Eye (tissue), 1 donor: ENCODE measurements around the gene NTRK2.
"Not testable (repeated sequence)": the region's sequence is repeated elsewhere in the genome, so short reads cannot be mapped to it uniquely, and the experiment has no call there.

Experiments used
- DNase-seq: peaks from one replicate; pipeline ENCODE4 v3.0.0-alpha.2; 2015

NTRK2 gene

GRCh38 chr9:85040821-85041465 lies 371.4 kb downstream of the NTRK2 start:
- no peak for DNase-seq

DNA sequence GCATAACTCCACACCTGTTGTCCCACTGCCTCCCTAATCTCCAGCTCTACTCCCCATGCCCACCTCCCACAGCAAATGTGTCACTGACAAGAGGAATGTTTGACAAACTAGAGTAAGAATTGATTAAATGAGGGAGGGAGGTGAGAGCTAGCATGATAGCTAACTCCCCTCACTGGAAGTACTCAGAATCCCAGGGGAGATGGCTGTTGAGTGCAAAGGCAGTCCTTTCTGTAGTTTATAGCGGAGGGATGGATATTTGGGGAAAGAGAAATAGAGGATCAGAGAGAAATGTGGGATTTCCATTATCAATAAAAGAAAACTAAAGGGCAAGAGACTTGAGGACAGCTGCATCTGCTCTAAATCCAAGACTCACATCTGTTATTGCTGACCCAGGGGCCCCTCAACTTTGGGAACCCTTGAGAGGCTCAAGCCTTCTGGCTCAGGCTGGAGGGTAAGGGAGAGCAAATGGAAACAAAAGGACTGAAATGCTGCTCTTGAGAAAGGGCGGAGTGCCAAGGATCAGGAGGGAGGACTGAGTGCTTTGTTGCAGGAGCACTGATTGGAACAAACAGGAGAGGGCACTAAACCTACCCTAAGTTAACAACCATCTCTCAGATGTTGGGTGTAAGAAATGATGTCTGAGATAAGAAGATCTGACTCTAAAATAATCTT lies 372.1 kb downstream of the NTRK2 start:
- DNase-seq: no peak

DNA sequence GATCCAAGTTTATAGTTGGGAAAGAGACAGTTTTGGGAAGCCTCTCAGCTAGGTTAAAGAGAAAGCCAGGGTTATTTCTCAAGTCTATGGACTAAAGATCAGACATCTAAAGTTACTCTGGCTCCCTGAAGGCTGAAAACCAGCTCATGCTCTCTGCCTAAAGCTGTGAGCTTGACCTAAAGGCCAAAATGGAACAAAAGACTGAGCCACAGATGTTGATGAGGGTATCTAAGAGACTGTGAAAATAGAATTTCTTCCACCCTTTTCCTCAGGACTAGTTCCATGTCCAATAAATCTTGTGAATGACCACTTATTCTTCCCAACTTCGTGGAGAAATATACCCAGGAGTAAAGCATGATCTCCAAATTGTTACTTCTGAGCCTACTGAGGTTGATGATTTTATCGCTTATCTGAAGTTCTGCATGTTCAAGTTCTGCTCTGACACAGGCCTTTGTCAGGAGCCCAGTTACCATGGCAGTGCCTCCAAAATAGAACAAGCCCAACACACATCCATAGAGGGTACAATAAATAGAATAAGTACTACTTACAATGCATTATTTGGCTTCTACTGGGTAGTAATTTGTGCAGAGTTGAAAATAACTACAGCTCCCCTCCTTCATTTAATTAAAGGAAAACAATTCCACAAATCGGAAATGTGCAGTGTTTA lies 373.6 kb downstream of the NTRK2 start:
- no peak for DNase-seq

DNA sequence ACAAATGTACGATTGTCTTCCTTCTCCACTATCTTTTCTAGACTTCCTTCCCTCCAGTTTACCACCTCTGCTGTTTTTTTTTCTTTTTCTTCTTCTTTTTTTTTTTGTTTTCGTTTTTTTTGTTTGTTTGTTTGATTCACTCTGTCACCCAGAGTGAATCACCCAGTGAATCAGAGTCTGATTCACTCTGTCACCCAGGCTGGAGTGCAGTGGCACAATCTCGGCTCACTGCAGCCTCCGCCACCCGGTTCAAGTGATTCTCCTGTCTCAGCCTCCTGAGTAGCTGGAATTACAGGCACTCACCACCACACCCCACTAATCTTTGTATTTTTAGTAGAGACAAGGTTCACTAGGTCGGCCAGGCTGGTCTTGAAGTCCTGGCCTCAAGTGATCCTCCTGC lies 375.7 kb downstream of the NTRK2 start:
- no peak for DNase-seq

DNA sequence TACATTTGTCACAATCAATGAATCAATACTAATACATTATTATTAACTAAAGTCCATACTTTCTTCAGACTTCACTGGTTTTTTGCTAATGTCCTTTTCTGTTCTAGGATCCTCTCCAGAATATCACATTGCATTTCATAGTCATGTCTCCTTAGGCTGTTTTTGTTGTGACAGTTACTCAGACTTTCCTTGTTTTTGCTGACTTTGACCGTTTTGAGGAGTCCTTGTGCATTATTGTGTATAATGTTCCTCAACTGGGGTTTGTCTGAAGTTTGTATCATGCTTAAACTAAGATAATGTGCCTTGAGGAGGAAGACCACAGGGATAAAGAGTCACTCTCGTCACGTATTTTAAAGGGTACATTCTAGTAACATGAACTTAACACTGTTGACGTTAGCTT lies 376.9 kb downstream of the NTRK2 start:
- DNase-seq: no peak

DNA sequence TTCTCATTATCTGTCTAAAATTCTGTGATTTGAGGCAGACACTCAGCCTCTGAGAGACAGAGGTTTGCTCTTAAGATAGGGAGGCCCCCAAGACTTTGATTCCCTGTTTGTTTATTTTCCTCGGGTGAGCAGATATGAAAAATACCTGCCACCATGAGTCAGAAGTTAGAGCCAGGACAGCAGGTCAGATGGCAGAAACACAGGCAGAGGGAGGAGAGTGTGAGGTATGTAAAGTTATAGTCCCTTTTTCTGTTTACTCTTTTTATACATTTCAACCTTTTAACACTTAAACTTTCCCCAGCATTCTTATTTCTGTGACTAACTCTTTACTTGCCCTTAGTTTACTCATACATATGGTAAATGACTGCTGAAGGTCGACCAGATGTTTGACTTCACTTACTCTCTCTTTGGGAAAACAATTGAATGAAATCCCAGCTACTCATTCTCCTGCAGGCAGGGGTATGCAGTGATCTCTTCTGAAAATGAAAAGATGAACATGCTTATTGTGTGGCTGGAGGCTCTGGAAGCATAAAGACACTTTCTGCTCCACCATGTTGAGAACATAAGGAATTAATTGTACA lies 383.8 kb downstream of the NTRK2 start:
- DNase-seq: no peak

DNA sequence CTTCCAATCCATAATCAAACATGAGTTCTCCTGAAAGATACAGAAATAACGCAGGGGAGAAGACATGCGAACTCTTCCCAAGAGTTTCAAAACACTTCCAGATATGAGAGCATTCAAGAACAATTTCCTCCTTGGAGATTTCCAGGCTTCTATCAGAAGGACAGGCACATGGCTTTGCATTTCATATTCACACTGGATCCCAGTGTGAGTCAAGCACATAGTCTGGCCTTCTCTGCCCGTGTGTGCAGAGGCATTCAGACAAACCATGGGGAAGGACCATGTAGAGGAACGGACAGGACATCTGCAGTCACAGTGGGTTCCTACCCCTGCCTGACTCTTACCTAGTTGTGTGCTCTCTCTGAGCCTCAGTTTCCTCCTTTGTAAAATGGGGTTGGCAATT lies 384.5 kb downstream of the NTRK2 start:
- no peak for DNase-seq

GRCh38 chr9:85055506-85056202 lies 386.1 kb downstream of the NTRK2 start:
- no peak for DNase-seq

DNA sequence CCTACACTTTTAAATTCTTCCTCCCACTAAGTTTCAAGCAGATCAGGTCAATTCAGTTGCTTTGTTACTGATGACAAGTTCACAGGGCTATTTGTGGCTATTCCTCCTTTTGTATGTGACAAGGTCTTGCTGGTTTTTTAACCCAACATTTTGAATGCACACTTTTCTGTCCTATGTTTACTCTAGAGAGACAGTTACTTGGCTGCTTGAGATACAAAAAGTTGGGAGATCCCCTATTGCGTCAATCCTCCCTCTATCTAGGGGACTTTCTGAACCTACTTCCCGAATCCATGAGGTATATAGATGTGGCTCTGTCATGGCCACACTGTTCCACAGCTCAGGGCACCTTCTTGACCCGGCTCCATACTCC lies 386.7 kb downstream of the NTRK2 start:
- no peak for DNase-seq

- no peak for DNase-seq
Observed at GRCh38 chr9:85061969-85062368, 392.4 kb downstream of the NTRK2 start.

- DNase-seq: no peak
Observed at GRCh38 chr9:85062385-85063022, 393.0 kb downstream of the NTRK2 start.

- DNase-seq: no peak
Observed at GRCh38 chr9:85064811-85065371, 395.4 kb downstream of the NTRK2 start.

DNA sequence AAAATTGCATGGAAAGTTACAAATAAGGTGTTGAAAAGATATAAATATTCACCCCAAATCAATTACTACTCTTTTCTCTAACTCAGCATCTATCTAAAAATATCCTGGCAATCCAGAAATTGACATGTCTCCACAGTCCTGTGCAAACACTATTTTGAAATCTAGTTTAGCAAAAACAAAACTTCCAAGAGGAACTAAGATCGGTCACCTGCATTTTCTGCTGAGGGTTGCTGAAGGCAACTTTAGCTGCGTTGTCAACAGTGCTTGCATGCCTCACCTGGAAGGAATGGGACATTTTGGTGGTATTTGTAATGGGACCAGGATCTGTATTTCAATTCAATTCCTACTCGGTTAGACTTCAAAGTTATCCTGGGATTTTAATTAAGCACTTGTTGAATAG lies 398.3 kb downstream of the NTRK2 start:
- DNase-seq: no peak

- not testable (repeated sequence) for DNase-seq
Observed at GRCh38 chr9:85069421-85069820, 399.9 kb downstream of the NTRK2 start.
